HCT116 (cell line): ENCODE results near the gene PTPRR. TPM values are rescaled to one million over a fixed set of nuclear protein-coding genes. Genes with fewer than 3 reads are reported as not detected.

Source experiments
- ATAC-seq: fragments of 200-7000 bp; cut with Tn5 transposase; 2 replicates; pipeline ENCODE4 v1.9.1; 2020; ENCODE audit warnings: mild to moderate bottlenecking, moderate library complexity
- BruUV-seq: library from RNA; stranded (reverse); fragments of 400-500 nt; replicated peaks from 2 replicates; lab custom pipeline; 2021; lab: Mats Ljungman, UMichigan
- CTCF ChIA-PET: fragments of 300-600 bp; sonication (Branson Sonifier 250); formaldehyde crosslinking; loops from one replicate; lab custom pipeline; 2021; ENCODE audit warnings: antibody characterized with exemption; lab: Charles Lee
- POLR2A ChIA-PET: fragments of 300-600, 350-600 bp; sonication (Branson Sonifier 250); formaldehyde crosslinking; loops from one replicate; lab custom pipeline; 2021; ENCODE audit warnings: antibody characterized with exemption; lab: Charles Lee
- RAD21 ChIA-PET, 2 experiments: fragments of 300-600 bp; sonication (Branson Sonifier 250); formaldehyde crosslinking; loops; one replicate each; lab custom pipeline; 2023; ENCODE audit warnings: low total read pairs in 2 of 2; ENCODE audit not compliant: uncharacterized antibody in 2 of 2, unreplicated experiment in 2 of 2, low non-redundant PET in 1 of 2; lab: Charles Lee
- DNase-seq: peaks from one replicate; pipeline ENCODE4 v3.0.0-alpha.2; 2010; ENCODE audit warnings: low read depth, low spot score
- H2AFZ ChIP-seq: fragments of 200-600 bp; shearing (Covaris generic), sonication (generic); 2 replicates; pipeline ENCODE4 v1.6.1; 2017; ENCODE audit warnings: low read depth, mixed run types, mixed read lengths, antibody characterized with exemption, low read length; ENCODE audit not compliant: poor library complexity, severe bottlenecking
- H3K27ac ChIP-seq: 2 replicates; pipeline ENCODE4 v1.5.1; 2012; ENCODE audit warnings: low read depth, low read length
- H3K27me3 ChIP-seq: fragments of 200-600 bp; sonication (generic); 2 replicates; pipeline ENCODE4 v1.6.1; 2016; ENCODE audit warnings: mixed run types, low read length, mixed read lengths; ENCODE audit not compliant: insufficient read depth
- H3K36me3 ChIP-seq, 2 experiments: fragments of 200-500 bp in 1 of 2; fragments of 200-600 bp in 1 of 2; sonication (Bioruptor generic) in 1 of 2; sonication (generic) in 1 of 2; 2 replicates each; pipeline versions ENCODE4 v1.5.1 to v1.6.1; 2014 to 2016; ENCODE audit warnings: low read length in 2 of 2, inconsistent platforms in 1 of 2, mixed read lengths in 1 of 2, mixed run types in 1 of 2; ENCODE audit not compliant: insufficient read depth in 2 of 2, control insufficient read depth in 1 of 2
- H3K4me1 ChIP-seq, 2 experiments: fragments of 200-600 bp in 1 of 2; sonication (generic) in 1 of 2; 2 replicates each; pipeline versions ENCODE4 v1.5.1 to v1.6.1; 2012 to 2017; ENCODE audit warnings: low read length in 2 of 2, inconsistent platforms in 1 of 2, mild to moderate bottlenecking in 1 of 2, mixed read lengths in 1 of 2, mixed run types in 1 of 2, moderate library complexity in 1 of 2; ENCODE audit not compliant: insufficient read depth in 2 of 2, control insufficient read depth in 1 of 2
- H3K4me2 ChIP-seq: fragments of 200-600 bp; sonication (generic); 2 replicates; pipeline ENCODE4 v1.6.1; 2017; ENCODE audit warnings: mixed run types, low read length, mixed read lengths
- H3K4me3 ChIP-seq, 2 experiments: fragments of 200-600 bp in 1 of 2; sonication (generic) in 1 of 2; replicated peaks in 1 of 2; 2 replicates each; pipeline ENCODE4 v1.5.1; 2011 to 2016; ENCODE audit warnings: low read length in 2 of 2, control low read depth in 1 of 2, low read depth in 1 of 2, mild to moderate bottlenecking in 1 of 2, mixed read lengths in 1 of 2, mixed run types in 1 of 2
- H3K79me2 ChIP-seq: fragments of 200-600 bp; sonication (generic); 2 replicates; pipeline ENCODE4 v1.6.1; 2017; ENCODE audit warnings: mild to moderate bottlenecking, mixed run types, low read length, moderate library complexity, mixed read lengths; ENCODE audit not compliant: insufficient read depth
- H3K9ac ChIP-seq: fragments of 200-600 bp; sonication (generic); 2 replicates; pipeline ENCODE4 v1.6.1; 2016; ENCODE audit warnings: low read length, mixed read lengths
- H3K9me2 ChIP-seq: fragments of 200-600 bp; sonication (generic), shearing (Covaris generic); 2 replicates; pipeline ENCODE4 v1.6.1; 2017; ENCODE audit warnings: mixed run types, mild to moderate bottlenecking, moderate library complexity; ENCODE audit not compliant: insufficient read depth
- H3K9me3 ChIP-seq, 2 experiments: fragments of 200-500 bp in 1 of 2; fragments of 200-600 bp in 1 of 2; sonication (Bioruptor generic) in 1 of 2; sonication (generic) in 1 of 2; 2 replicates each; pipeline ENCODE4 v1.6.1; 2014 to 2017; ENCODE audit warnings: low read length in 2 of 2, mixed read lengths in 2 of 2, inconsistent platforms in 1 of 2, low read depth in 1 of 2, mild to moderate bottlenecking in 1 of 2, mixed run types in 1 of 2, moderate library complexity in 1 of 2; ENCODE audit not compliant: control insufficient read depth in 1 of 2, insufficient read depth in 1 of 2
- H4K20me1 ChIP-seq: fragments of 200-600 bp; sonication (generic), shearing (Covaris generic); 2 replicates; pipeline ENCODE4 v1.6.1; 2017; ENCODE audit warnings: mixed run types, mild to moderate bottlenecking, moderate library complexity; ENCODE audit not compliant: insufficient read depth
- ATF3 ChIP-seq: IDR thresholded peaks from 2 replicates; pipeline ENCODE4 v1.6.1; 2012
- CTCF ChIP-seq, 3 experiments: fragments of 200-600 bp in 1 of 3; sonication (generic) in 1 of 3; IDR thresholded peaks in 2 of 3; conservative IDR thresholded peaks in 1 of 3; 2 replicates each; pipeline ENCODE4 v1.5.1; 2012 to 2017; ENCODE audit warnings: low read depth in 2 of 3, low read length in 2 of 3, antibody characterized with exemption in 1 of 3, borderline replicate concordance in 1 of 3, control low read depth in 1 of 3, mild to moderate bottlenecking in 1 of 3, mixed read lengths in 1 of 3, mixed run types in 1 of 3, moderate library complexity in 1 of 3; ENCODE audit not compliant: insufficient read depth in 1 of 3
- EGR1 ChIP-seq: IDR thresholded peaks from 2 replicates; pipeline ENCODE4 v1.6.1; 2012; ENCODE audit warnings: low read depth
- ELF1 ChIP-seq: IDR thresholded peaks from 2 replicates; pipeline ENCODE4 v1.6.1; 2012; ENCODE audit warnings: low read depth, borderline replicate concordance
- EZH2 ChIP-seq: fragments of 200-600 bp; sonication (generic); IDR thresholded peaks from 2 replicates; pipeline ENCODE4 v1.6.1; 2017; ENCODE audit warnings: antibody characterized with exemption, mixed run types
- EZH2phosphoT487 ChIP-seq: fragments of 200-600 bp; IDR thresholded peaks from 2 replicates; pipeline ENCODE4 v1.6.1; 2018; ENCODE audit warnings: antibody characterized with exemption, borderline replicate concordance
- JUND ChIP-seq: IDR thresholded peaks from 2 replicates; pipeline ENCODE4 v1.6.1; 2012
- MAX ChIP-seq: IDR thresholded peaks from 2 replicates; pipeline ENCODE4 v1.6.1; 2012
- POLR2A ChIP-seq: IDR thresholded peaks from 2 replicates; pipeline ENCODE4 v1.7.0; 2011; ENCODE audit warnings: borderline replicate concordance; ENCODE audit not compliant: insufficient read depth, insufficient read length; ENCODE audit errors: extremely low read depth
- POLR2AphosphoS5 ChIP-seq: IDR thresholded peaks from 2 replicates; pipeline ENCODE4 v1.6.1; 2011; ENCODE audit warnings: mild to moderate bottlenecking, low read depth, low read length, moderate library complexity
- RAD21 ChIP-seq: IDR thresholded peaks from 2 replicates; pipeline ENCODE4 v1.6.1; 2012; ENCODE audit warnings: low read depth, mild to moderate bottlenecking
- REST ChIP-seq: IDR thresholded peaks from 2 replicates; pipeline ENCODE4 v1.6.1; 2012; ENCODE audit warnings: low read depth
- SIN3A ChIP-seq: IDR thresholded peaks from 2 replicates; pipeline ENCODE4 v1.6.1; 2012; ENCODE audit warnings: low read depth
- SP1 ChIP-seq: IDR thresholded peaks from 2 replicates; pipeline ENCODE4 v1.6.1; 2012; ENCODE audit warnings: low read depth
- SRF ChIP-seq: IDR thresholded peaks from 2 replicates; pipeline ENCODE4 v1.6.1; 2012; ENCODE audit warnings: low read depth
- TCF7L2 ChIP-seq: IDR thresholded peaks from 2 replicates; pipeline ENCODE4 v1.7.0; 2011; ENCODE audit warnings: borderline replicate concordance, inconsistent platforms; ENCODE audit not compliant: insufficient read depth, insufficient read length; ENCODE audit errors: extremely low read depth
- ZBTB33 ChIP-seq: IDR thresholded peaks from 2 replicates; pipeline ENCODE4 v1.6.1; 2011; ENCODE audit warnings: mild to moderate bottlenecking, low read length, moderate library complexity; ENCODE audit not compliant: insufficient replicate concordance; ENCODE audit errors: extremely low read depth
- ZFX ChIP-seq: fragments of 450-650 bp; IDR thresholded peaks from 2 replicates; pipeline ENCODE4 v1.6.1; 2017
- ZNF274 ChIP-seq: fragments of 200-500 bp; sonication (Bioruptor generic); IDR thresholded peaks from 2 replicates; pipeline ENCODE4 v1.6.1; 2014; ENCODE audit warnings: mild to moderate bottlenecking, low read depth, low read length, inconsistent platforms
- intact Hi-C: fragments of 100-400 bp; cut with micrococcal nuclease; formaldehyde crosslinking; loops from 2 replicates; pipeline ENCODE4 v1.10.0; 2022
- total RNA-seq: library from RNA; stranded (reverse); gene quantifications from one replicate; pipeline ENCODE4 v1.2.1, GENCODE V29; 2021; ENCODE audit not compliant: unreplicated experiment

Gene PTPRR
- total RNA-seq, 1 experiment from 2014 or later = 0.27 TPM

- no peak for TF ChIP-seq SP1
- no peak for TF ChIP-seq POLR2A
- no peak for TF ChIP-seq ZFX
- no peak for TF ChIP-seq RAD21
- no peak for TF ChIP-seq POLR2AphosphoS5
- no peak for TF ChIP-seq MAX
- TF ChIP-seq ATF3 = no peak
- no peak for TF ChIP-seq EZH2
- no peak for TF ChIP-seq TCF7L2
- no peak for TF ChIP-seq SIN3A
- no peak for TF ChIP-seq JUND
- no peak for TF ChIP-seq EGR1
- no peak for TF ChIP-seq CTCF (IDR thresholded peaks at IDR 0.05 in 2 of 3, conservative IDR thresholded peaks at IDR 0.05 in 1 of 3; ENCODE audit: borderline replicate concordance in 1 of 3, insufficient read depth in 1 of 3, low read depth in 2 of 3, low read length in 2 of 3)
- no peak for TF ChIP-seq ELF1
- no peak for TF ChIP-seq ZBTB33
- TF ChIP-seq REST = no peak
- no peak for TF ChIP-seq ZNF274
- no peak for TF ChIP-seq EZH2phosphoT487
- no peak for TF ChIP-seq SRF
- Histone ChIP-seq H3K36me3 (no peaks in the 10 kb centered on the region), H3K9me2 (no peaks in the 10 kb centered on the region), H3K4me1 (no peaks in the 10 kb centered on the region), H3K4me2 (no peak overlapping the region), H3K9ac (no peak overlapping the region), H4K20me1 (no peaks in the 10 kb centered on the region), H3K79me2 (no peaks in the 10 kb centered on the region), H2AFZ (no peak overlapping the region), H3K27me3 (no peaks in the 10 kb centered on the region), H3K9me3 (no peaks in the 10 kb centered on the region), H3K4me3 (no peak overlapping the region), H3K27ac (no peak overlapping the region)
- ATAC-seq = no peak
- POLR2A ChIA-PET = no interaction called here
- intact Hi-C loops = no loop called here
- RAD21 ChIA-PET = no interaction called here
- no peak for DNase-seq
- CTCF ChIA-PET = no interaction called here
- BruUV-seq = no TSS peak
Observed at GRCh38 chr12:70908978-70909377, 11.6 kb downstream of the PTPRR start.
